Loucy (cell line): ENCODE results near the gene NTNG1.

ENCODE experiments used
- H2AFZ ChIP-seq: fragments of 200-600 bp; sonication (generic); 2 replicates; pipeline ENCODE4 v1.6.0; 2016; ENCODE audit warnings: antibody characterized with exemption, mild to moderate bottlenecking, low read length, moderate library complexity
- H3F3A ChIP-seq: fragments of 200-600 bp; 2 replicates; pipeline ENCODE4 v1.6.0; 2016; ENCODE audit warnings: antibody characterized with exemption, low read depth, mild to moderate bottlenecking
- H3K27me3 ChIP-seq: fragments of 200-600 bp; sonication (generic); 2 replicates; pipeline ENCODE4 v1.6.1; 2014; ENCODE audit warnings: low read length, mild to moderate bottlenecking; ENCODE audit not compliant: insufficient read depth, poor library complexity, severe bottlenecking
- H3K36me3 ChIP-seq: fragments of 200-600 bp; sonication (generic); 2 replicates; pipeline ENCODE4 v1.6.1; 2016; ENCODE audit warnings: low read length; ENCODE audit not compliant: insufficient read depth
- H3K4me1 ChIP-seq: fragments of 200-600 bp; sonication (generic); 2 replicates; pipeline ENCODE4 v1.5.1; 2014; ENCODE audit warnings: low read length, mild to moderate bottlenecking; ENCODE audit not compliant: insufficient read depth, poor library complexity, severe bottlenecking
- H3K4me2 ChIP-seq: fragments of 200-600 bp; sonication (generic); 2 replicates; pipeline ENCODE4 v1.6.0; 2014; ENCODE audit warnings: antibody characterized with exemption, low read length, low read depth, mild to moderate bottlenecking; ENCODE audit not compliant: poor library complexity, severe bottlenecking
- H3K4me3 ChIP-seq: fragments of 200-600 bp; sonication (generic); 2 replicates; pipeline ENCODE4 v1.5.1; 2014; ENCODE audit warnings: low read length, mild to moderate bottlenecking, mixed read lengths; ENCODE audit not compliant: poor library complexity, severe bottlenecking
- H3K79me2 ChIP-seq: fragments of 200-600 bp; sonication (generic); 2 replicates; pipeline ENCODE4 v1.6.1; 2014; ENCODE audit warnings: low read length; ENCODE audit not compliant: insufficient read depth
- H3K9ac ChIP-seq: fragments of 200-600 bp; sonication (generic); 2 replicates; pipeline ENCODE4 v1.6.0; 2014; ENCODE audit warnings: mild to moderate bottlenecking, low read depth, low read length, moderate library complexity; ENCODE audit not compliant: poor library complexity, severe bottlenecking
- H3K9me2 ChIP-seq: fragments of 200-600 bp; sonication (generic); replicated peaks from 2 replicates; pipeline ENCODE4 v1.6.1; 2016; ENCODE audit warnings: low read depth, low read length, mixed read lengths
- H3K9me3 ChIP-seq: fragments of 200-600 bp; sonication (generic); 2 replicates; pipeline ENCODE4 v1.6.1; 2014; ENCODE audit warnings: mild to moderate bottlenecking, antibody characterized with exemption, low read length, low read depth; ENCODE audit not compliant: insufficient read depth
- H4K20me1 ChIP-seq: fragments of 200-600 bp; sonication (generic); 2 replicates; pipeline ENCODE4 v1.6.0; 2014; ENCODE audit warnings: antibody characterized with exemption, low read length, mild to moderate bottlenecking; ENCODE audit not compliant: insufficient read depth, poor library complexity, severe bottlenecking
- CTCF ChIP-seq: fragments of 200-600 bp; sonication (generic); conservative IDR thresholded peaks from 2 replicates; pipeline ENCODE4 v1.5.1; 2014; ENCODE audit warnings: mild to moderate bottlenecking, antibody characterized with exemption, low read length
- EZH2phosphoT487 ChIP-seq: fragments of 200-600 bp; IDR thresholded peaks from 2 replicates; pipeline ENCODE4 v1.6.1; 2018; ENCODE audit warnings: antibody characterized with exemption, mild to moderate bottlenecking, moderate library complexity, borderline replicate concordance

Gene NTNG1

GRCh38 chr1:107413546-107413945 is 272.7 kb downstream of the NTNG1 start:
- Histone ChIP-seq H3K9me3 (no peaks in the 10 kb centered on the region), H3K4me3 (no peak overlapping the region), H3K9me2 (no peaks in the 10 kb centered on the region), H4K20me1 (no peaks in the 10 kb centered on the region), H3F3A (no peaks in the 10 kb centered on the region), H3K4me2 (no peak overlapping the region), H3K27me3 (no peaks in the 10 kb centered on the region), H3K9ac (no peak overlapping the region), H2AFZ (no peak overlapping the region), H3K4me1 (no peaks in the 10 kb centered on the region), H3K36me3 (no peaks in the 10 kb centered on the region), H3K79me2 (no peaks in the 10 kb centered on the region)
- TF ChIP-seq CTCF (no peak), EZH2phosphoT487 (no peak)

GRCh38 chr1:107413951-107414350 is 273.1 kb downstream of the NTNG1 start:
- Histone ChIP-seq H3K79me2 (no peaks in the 10 kb centered on the region), H3K4me2 (no peak overlapping the region), H3F3A (no peaks in the 10 kb centered on the region), H3K36me3 (no peaks in the 10 kb centered on the region), H3K4me3 (no peak overlapping the region), H3K9me2 (no peaks in the 10 kb centered on the region), H3K9ac (no peak overlapping the region), H3K9me3 (no peaks in the 10 kb centered on the region), H2AFZ (no peak overlapping the region), H3K4me1 (no peaks in the 10 kb centered on the region), H3K27me3 (no peaks in the 10 kb centered on the region), H4K20me1 (no peaks in the 10 kb centered on the region)
- TF ChIP-seq CTCF (no peak), EZH2phosphoT487 (no peak)

GRCh38 chr1:107414550-107414949 is 273.7 kb downstream of the NTNG1 start:
- no peaks in the 10 kb centered on the region for H4K20me1 ChIP-seq
- no peaks in the 10 kb centered on the region for H3K9me2 ChIP-seq
- H2AFZ ChIP-seq: no peak overlapping the region
- no peaks in the 10 kb centered on the region for H3K4me1 ChIP-seq
- no peaks in the 10 kb centered on the region for H3K79me2 ChIP-seq
- no peaks in the 10 kb centered on the region for H3K36me3 ChIP-seq
- H3K27me3 ChIP-seq: no peaks in the 10 kb centered on the region
- no peak overlapping the region for H3K9ac ChIP-seq
- H3K4me2 ChIP-seq: no peak overlapping the region
- no peaks in the 10 kb centered on the region for H3F3A ChIP-seq
- H3K9me3 ChIP-seq: no peaks in the 10 kb centered on the region
- no peak overlapping the region for H3K4me3 ChIP-seq
- TF ChIP-seq EZH2phosphoT487 (no peak), CTCF (no peak)
